WTC11 (cell line): Measurements from ENCODE around the gene NT5C1B. TPM values are rescaled to one million over a fixed set of nuclear protein-coding genes. Genes with fewer than 3 reads are reported as not detected.
A peak's percentile ranks its signal among the peaks of the same experiment; 100 is the strongest.

Experiments
- ATAC-seq: fragments of 200-7000 bp; cut with Tn5 transposase; 2 replicates; pipeline ENCODE4 v1.10.0; 2021; ENCODE audit warnings: mild to moderate bottlenecking, moderate library complexity
- CTCF ChIA-PET: fragments of 300-600 bp; sonication (Branson Sonifier 250); formaldehyde crosslinking; loops from one replicate; lab custom pipeline; 2021; ENCODE audit warnings: antibody characterized with exemption; lab: Charles Lee
- POLR2A ChIA-PET: fragments of 350-600 bp; sonication (Branson Sonifier 250); formaldehyde crosslinking; loops from one replicate; lab custom pipeline; 2021; ENCODE audit warnings: antibody characterized with exemption; lab: Charles Lee
- DNase-seq: peaks from one replicate; pipeline ENCODE4 v3.0.0; 2021; ENCODE audit warnings: low spot score
- H3K27ac Mint-ChIP-seq: 2 replicates; pipeline ENCODE4 v1.8.0; 2021; ENCODE audit warnings: mixed read lengths
- H3K27me3 Mint-ChIP-seq: 2 replicates; pipeline ENCODE4 v1.8.0; 2021; ENCODE audit warnings: low read depth, mild to moderate bottlenecking, moderate library complexity, mixed read lengths
- H3K36me3 Mint-ChIP-seq: 2 replicates; pipeline ENCODE4 v1.8.0; 2021; ENCODE audit warnings: mixed read lengths
- H3K4me1 Mint-ChIP-seq: 2 replicates; pipeline ENCODE4 v1.8.0; 2022; ENCODE audit warnings: mixed read lengths
- H3K4me3 Mint-ChIP-seq: 2 replicates; pipeline ENCODE4 v1.8.0; 2021; ENCODE audit warnings: mild to moderate bottlenecking, moderate library complexity, mixed read lengths
- H3K9me3 Mint-ChIP-seq: 2 replicates; pipeline ENCODE4 v1.8.0; 2021; ENCODE audit warnings: mixed read lengths
- CREM ChIP-seq: sonication (generic); formaldehyde crosslinking; IDR thresholded peaks from 2 replicates; pipeline ENCODE4 v1.8.1; 2022; ENCODE audit warnings: mild to moderate bottlenecking, missing genetic modification reagents, moderate library complexity
- EMX1 ChIP-seq: fragments of 250-450 bp; sonication (Bioruptor Pico); IDR thresholded peaks from 2 replicates; pipeline ENCODE4 v1.8.0; 2021; ENCODE audit warnings: mild to moderate bottlenecking
- GRHL2 ChIP-seq: fragments of 250-450 bp; sonication (Bioruptor Pico); IDR thresholded peaks from 2 replicates; pipeline ENCODE4 v1.8.0; 2022; ENCODE audit warnings: mild to moderate bottlenecking, moderate library complexity; ENCODE audit not compliant: insufficient replicate concordance, severe bottlenecking
- GTF2I ChIP-seq: fragments of 250-450 bp; sonication (Bioruptor Pico); conservative IDR thresholded peaks from 2 replicates; pipeline ENCODE4 v1.4.0; 2021; ENCODE audit warnings: mild to moderate bottlenecking
- SOX15 ChIP-seq: fragments of 250-450 bp; sonication (Bioruptor Pico); IDR thresholded peaks from 2 replicates; pipeline ENCODE4 v1.9.0; 2021; ENCODE audit warnings: mild to moderate bottlenecking
- ZBTB21 ChIP-seq: sonication (generic); formaldehyde crosslinking; IDR thresholded peaks from 2 replicates; pipeline ENCODE4 v1.8.1; 2023; ENCODE audit warnings: mild to moderate bottlenecking, missing genetic modification reagents, borderline replicate concordance
- ZNF121 ChIP-seq: sonication (generic); formaldehyde crosslinking; IDR thresholded peaks from 2 replicates; pipeline ENCODE4 v1.8.0; 2023; ENCODE audit warnings: missing genetic modification reagents
- ZNF219 ChIP-seq: sonication (generic); formaldehyde crosslinking; IDR thresholded peaks from 2 replicates; pipeline ENCODE4 v1.8.0; 2023; ENCODE audit warnings: missing genetic modification reagents, mild to moderate bottlenecking, borderline replicate concordance
- ZNF671 ChIP-seq: fragments of 250-450 bp; sonication (Bioruptor Pico); IDR thresholded peaks from 2 replicates; pipeline ENCODE4 v1.8.0; 2021; ENCODE audit warnings: mild to moderate bottlenecking
- total RNA-seq: library from RNA; stranded (reverse); gene quantifications from 3 replicates; pipeline ENCODE4 v1.2.3, GENCODE V29; 2021
- TF ChIP-seq, protein P1 (sequence below): sonication (generic); formaldehyde crosslinking; IDR thresholded peaks from 2 replicates; pipeline ENCODE4 v1.8.1; 2023; ENCODE audit warnings: mild to moderate bottlenecking, moderate library complexity, missing genetic modification reagents
- TF ChIP-seq, protein P2 (sequence below): sonication (generic); formaldehyde crosslinking; IDR thresholded peaks from 2 replicates; pipeline ENCODE4 v1.8.0; 2022; ENCODE audit warnings: mild to moderate bottlenecking, missing genetic modification reagents
- TF ChIP-seq, protein P3 (sequence below): sonication (generic); formaldehyde crosslinking; IDR thresholded peaks from 2 replicates; pipeline ENCODE4 v1.8.0; 2022; ENCODE audit warnings: mild to moderate bottlenecking, missing genetic modification reagents
- TF ChIP-seq, protein P4 (sequence below): fragments of 200-600 bp; IDR thresholded peaks from 2 replicates; pipeline ENCODE4 v1.8.0; 2022; ENCODE audit warnings: antibody characterized with exemption
- TF ChIP-seq, protein P5 (sequence below): fragments of 250-450 bp; sonication (Bioruptor Pico); IDR thresholded peaks from 2 replicates; pipeline ENCODE4 v1.9.0; 2021; ENCODE audit warnings: mild to moderate bottlenecking
- TF ChIP-seq, protein P6 (sequence below): sonication (generic); formaldehyde crosslinking; IDR thresholded peaks from 2 replicates; pipeline ENCODE4 v1.8.1; 2022; ENCODE audit warnings: low read depth, mild to moderate bottlenecking, moderate library complexity, missing genetic modification reagents, borderline replicate concordance
- TF ChIP-seq, protein P7 (sequence below): sonication (generic); formaldehyde crosslinking; IDR thresholded peaks from 2 replicates; pipeline ENCODE4 v1.8.1; 2023; ENCODE audit warnings: mild to moderate bottlenecking, missing genetic modification reagents
- TF ChIP-seq, protein P8 (sequence below): sonication (generic); formaldehyde crosslinking; IDR thresholded peaks from 2 replicates; pipeline ENCODE4 v1.8.1; 2022; ENCODE audit warnings: mild to moderate bottlenecking, missing genetic modification reagents, moderate library complexity, borderline replicate concordance
- TF ChIP-seq, protein P9 (sequence below): fragments of 250-450 bp; sonication (Bioruptor Pico); conservative IDR thresholded peaks from 2 replicates; pipeline ENCODE4 v1.9.0; 2021; ENCODE audit warnings: mild to moderate bottlenecking

Gene NT5C1B
- total RNA-seq, 1 experiment from 2014 or later: not detected

DNA sequence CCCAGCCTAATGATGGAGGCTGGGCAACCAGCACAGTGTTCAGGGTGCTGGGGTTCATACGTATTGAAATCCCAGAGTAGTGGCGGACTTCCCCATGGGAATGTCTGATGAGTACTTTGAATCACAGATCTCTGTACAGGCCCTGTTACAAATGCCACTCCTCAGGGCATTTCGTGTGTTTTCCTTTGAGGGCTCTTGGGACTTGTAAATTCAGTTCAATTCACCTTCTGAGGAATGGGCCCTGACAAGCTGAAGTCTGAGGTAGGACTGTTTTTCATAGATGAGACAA lies 28.6 kb downstream of the NT5C1B start:
- peaks cover 24% of the 10 kb centered on the region for H3K4me1 Mint-ChIP-seq
- no peaks in the 10 kb centered on the region for H3K9me3 Mint-ChIP-seq
- ChIA-PET POLR2A (interaction anchor here (0.7 to 1.5 kb wide), 5 partner anchors 9 to 800 kb away, joined by 3 to 5 read pairs (median 3); no protein-coding TSS in a partner anchor), CTCF (interaction anchor here (0.7 to 3.3 kb wide), 5 partner anchors 10 to 798 kb away, joined by 3 to 22 read pairs (median 3); partner anchors contain the start of gene OSR1)
- DNase-seq: no peak
- peaks cover under 1% of the 10 kb centered on the region; the same call in 1 of the 2 replicates for H3K36me3 Mint-ChIP-seq
- ATAC-seq: no peak
- TF ChIP-seq, protein P1, sequence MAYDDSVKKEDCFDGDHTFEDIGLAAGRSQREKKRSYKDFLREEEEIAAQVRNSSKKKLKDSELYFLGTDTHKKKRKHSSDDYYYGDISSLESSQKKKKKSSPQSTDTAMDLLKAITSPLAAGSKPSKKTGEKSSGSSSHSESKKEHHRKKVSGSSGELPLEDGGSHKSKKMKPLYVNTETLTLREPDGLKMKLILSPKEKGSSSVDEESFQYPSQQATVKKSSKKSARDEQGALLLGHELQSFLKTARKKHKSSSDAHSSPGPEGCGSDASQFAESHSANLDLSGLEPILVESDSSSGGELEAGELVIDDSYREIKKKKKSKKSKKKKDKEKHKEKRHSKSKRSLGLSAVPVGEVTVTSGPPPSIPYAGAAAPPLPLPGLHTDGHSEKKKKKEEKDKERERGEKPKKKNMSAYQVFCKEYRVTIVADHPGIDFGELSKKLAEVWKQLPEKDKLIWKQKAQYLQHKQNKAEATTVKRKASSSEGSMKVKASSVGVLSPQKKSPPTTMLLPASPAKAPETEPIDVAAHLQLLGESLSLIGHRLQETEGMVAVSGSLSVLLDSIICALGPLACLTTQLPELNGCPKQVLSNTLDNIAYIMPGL (CRISPR knock-in tag): no peak
- TF ChIP-seq, protein P2, sequence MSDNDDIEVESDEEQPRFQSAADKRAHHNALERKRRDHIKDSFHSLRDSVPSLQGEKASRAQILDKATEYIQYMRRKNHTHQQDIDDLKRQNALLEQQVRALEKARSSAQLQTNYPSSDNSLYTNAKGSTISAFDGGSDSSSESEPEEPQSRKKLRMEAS (CRISPR knock-in tag): 0 out of 2 replicates have a peak, but pooled peaks have one; percentile 6
- H3K4me3 Mint-ChIP-seq: peak overlapping the region; percentile 92
- peak overlapping the region; percentile 94 for H3K27ac Mint-ChIP-seq
- H3K27me3 Mint-ChIP-seq: no peaks in the 10 kb centered on the region; the same call in 1 of the 2 replicates

DNA sequence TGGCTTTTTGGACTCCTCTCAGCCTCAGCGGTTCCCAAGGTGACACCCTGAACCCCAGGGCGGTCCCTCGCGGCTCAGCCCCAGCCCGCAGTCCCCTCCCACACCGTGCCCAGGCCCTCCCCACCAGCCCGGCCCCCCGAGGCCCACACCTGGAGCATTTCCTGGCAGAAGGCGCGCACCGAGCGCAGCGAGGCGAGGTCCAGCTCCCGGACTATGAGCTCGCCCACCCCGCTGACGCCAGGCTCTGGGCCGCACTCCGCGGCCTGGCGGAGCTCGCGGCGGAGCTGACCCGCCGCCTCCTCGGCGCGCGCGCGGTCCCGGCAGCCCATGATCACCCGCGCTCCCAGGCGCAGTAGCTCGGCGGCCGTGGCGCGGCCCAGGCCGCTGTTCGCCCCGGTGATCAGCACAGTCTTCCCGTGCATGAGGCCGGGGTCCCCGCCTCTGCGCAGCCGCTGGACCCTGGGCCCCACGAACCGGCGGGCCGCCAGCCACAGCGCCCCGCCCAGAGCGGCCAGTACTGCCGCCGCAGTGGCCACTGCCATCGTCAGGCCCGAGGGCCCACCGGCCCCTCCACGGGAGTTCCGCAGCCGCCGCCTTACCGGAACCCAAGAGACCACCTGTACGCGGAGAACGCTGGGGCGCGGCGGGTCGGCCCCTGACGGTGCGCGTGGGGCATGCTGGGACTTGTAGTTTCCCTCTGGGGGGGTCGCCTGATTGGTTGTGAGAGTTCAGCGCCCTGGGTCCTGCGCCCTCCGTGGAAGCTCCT lies 29.2 kb downstream of the NT5C1B start, which contains the start of gene RDH14:
TSS of gene RDH14 (minus strand) at position 623 of the 766 bp plus-strand sequence. CDS start at position 542, 81 bp downstream.
- peak within 1 kb of the TSS; percentile 92 for H3K4me3 Mint-ChIP-seq
- TF ChIP-seq, protein P3, sequence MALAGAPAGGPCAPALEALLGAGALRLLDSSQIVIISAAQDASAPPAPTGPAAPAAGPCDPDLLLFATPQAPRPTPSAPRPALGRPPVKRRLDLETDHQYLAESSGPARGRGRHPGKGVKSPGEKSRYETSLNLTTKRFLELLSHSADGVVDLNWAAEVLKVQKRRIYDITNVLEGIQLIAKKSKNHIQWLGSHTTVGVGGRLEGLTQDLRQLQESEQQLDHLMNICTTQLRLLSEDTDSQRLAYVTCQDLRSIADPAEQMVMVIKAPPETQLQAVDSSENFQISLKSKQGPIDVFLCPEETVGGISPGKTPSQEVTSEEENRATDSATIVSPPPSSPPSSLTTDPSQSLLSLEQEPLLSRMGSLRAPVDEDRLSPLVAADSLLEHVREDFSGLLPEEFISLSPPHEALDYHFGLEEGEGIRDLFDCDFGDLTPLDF (CRISPR knock-in tag): peak; percentile 58; the same call in 1 of the 2 replicates
- TF ChIP-seq, protein P4, sequence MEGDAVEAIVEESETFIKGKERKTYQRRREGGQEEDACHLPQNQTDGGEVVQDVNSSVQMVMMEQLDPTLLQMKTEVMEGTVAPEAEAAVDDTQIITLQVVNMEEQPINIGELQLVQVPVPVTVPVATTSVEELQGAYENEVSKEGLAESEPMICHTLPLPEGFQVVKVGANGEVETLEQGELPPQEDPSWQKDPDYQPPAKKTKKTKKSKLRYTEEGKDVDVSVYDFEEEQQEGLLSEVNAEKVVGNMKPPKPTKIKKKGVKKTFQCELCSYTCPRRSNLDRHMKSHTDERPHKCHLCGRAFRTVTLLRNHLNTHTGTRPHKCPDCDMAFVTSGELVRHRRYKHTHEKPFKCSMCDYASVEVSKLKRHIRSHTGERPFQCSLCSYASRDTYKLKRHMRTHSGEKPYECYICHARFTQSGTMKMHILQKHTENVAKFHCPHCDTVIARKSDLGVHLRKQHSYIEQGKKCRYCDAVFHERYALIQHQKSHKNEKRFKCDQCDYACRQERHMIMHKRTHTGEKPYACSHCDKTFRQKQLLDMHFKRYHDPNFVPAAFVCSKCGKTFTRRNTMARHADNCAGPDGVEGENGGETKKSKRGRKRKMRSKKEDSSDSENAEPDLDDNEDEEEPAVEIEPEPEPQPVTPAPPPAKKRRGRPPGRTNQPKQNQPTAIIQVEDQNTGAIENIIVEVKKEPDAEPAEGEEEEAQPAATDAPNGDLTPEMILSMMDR: no peak
- TF ChIP-seq, protein P5, sequence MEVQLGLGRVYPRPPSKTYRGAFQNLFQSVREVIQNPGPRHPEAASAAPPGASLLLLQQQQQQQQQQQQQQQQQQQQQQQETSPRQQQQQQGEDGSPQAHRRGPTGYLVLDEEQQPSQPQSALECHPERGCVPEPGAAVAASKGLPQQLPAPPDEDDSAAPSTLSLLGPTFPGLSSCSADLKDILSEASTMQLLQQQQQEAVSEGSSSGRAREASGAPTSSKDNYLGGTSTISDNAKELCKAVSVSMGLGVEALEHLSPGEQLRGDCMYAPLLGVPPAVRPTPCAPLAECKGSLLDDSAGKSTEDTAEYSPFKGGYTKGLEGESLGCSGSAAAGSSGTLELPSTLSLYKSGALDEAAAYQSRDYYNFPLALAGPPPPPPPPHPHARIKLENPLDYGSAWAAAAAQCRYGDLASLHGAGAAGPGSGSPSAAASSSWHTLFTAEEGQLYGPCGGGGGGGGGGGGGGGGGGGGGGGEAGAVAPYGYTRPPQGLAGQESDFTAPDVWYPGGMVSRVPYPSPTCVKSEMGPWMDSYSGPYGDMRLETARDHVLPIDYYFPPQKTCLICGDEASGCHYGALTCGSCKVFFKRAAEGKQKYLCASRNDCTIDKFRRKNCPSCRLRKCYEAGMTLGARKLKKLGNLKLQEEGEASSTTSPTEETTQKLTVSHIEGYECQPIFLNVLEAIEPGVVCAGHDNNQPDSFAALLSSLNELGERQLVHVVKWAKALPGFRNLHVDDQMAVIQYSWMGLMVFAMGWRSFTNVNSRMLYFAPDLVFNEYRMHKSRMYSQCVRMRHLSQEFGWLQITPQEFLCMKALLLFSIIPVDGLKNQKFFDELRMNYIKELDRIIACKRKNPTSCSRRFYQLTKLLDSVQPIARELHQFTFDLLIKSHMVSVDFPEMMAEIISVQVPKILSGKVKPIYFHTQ: no peak
- TF ChIP-seq, protein P6, sequence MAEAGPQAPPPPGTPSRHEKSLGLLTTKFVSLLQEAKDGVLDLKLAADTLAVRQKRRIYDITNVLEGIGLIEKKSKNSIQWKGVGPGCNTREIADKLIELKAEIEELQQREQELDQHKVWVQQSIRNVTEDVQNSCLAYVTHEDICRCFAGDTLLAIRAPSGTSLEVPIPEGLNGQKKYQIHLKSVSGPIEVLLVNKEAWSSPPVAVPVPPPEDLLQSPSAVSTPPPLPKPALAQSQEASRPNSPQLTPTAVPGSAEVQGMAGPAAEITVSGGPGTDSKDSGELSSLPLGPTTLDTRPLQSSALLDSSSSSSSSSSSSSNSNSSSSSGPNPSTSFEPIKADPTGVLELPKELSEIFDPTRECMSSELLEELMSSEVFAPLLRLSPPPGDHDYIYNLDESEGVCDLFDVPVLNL (CRISPR knock-in tag): no peak
- TF ChIP-seq SOX15 (CRISPR knock-in tag): no peak
- no peak for TF ChIP-seq ZBTB21
- peak; percentile 59; the same call in 1 of the 2 replicates for TF ChIP-seq ZNF219 (CRISPR knock-in tag)
- TF ChIP-seq EMX1: no peak
- no peak for TF ChIP-seq GTF2I (CRISPR knock-in tag)
- no peak for TF ChIP-seq ZNF671
- no peak for TF ChIP-seq GRHL2
- TF ChIP-seq CREM (CRISPR knock-in tag): peak; percentile 85; the same call in 1 of the 2 replicates
- TF ChIP-seq, protein P7, sequence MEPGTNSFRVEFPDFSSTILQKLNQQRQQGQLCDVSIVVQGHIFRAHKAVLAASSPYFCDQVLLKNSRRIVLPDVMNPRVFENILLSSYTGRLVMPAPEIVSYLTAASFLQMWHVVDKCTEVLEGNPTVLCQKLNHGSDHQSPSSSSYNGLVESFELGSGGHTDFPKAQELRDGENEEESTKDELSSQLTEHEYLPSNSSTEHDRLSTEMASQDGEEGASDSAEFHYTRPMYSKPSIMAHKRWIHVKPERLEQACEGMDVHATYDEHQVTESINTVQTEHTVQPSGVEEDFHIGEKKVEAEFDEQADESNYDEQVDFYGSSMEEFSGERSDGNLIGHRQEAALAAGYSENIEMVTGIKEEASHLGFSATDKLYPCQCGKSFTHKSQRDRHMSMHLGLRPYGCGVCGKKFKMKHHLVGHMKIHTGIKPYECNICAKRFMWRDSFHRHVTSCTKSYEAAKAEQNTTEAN (CRISPR knock-in tag): peak; percentile 43; the same call in 1 of the 2 replicates
- TF ChIP-seq, protein P8, sequence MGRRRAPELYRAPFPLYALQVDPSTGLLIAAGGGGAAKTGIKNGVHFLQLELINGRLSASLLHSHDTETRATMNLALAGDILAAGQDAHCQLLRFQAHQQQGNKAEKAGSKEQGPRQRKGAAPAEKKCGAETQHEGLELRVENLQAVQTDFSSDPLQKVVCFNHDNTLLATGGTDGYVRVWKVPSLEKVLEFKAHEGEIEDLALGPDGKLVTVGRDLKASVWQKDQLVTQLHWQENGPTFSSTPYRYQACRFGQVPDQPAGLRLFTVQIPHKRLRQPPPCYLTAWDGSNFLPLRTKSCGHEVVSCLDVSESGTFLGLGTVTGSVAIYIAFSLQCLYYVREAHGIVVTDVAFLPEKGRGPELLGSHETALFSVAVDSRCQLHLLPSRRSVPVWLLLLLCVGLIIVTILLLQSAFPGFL (CRISPR knock-in tag): no peak
- TF ChIP-seq, protein P9, sequence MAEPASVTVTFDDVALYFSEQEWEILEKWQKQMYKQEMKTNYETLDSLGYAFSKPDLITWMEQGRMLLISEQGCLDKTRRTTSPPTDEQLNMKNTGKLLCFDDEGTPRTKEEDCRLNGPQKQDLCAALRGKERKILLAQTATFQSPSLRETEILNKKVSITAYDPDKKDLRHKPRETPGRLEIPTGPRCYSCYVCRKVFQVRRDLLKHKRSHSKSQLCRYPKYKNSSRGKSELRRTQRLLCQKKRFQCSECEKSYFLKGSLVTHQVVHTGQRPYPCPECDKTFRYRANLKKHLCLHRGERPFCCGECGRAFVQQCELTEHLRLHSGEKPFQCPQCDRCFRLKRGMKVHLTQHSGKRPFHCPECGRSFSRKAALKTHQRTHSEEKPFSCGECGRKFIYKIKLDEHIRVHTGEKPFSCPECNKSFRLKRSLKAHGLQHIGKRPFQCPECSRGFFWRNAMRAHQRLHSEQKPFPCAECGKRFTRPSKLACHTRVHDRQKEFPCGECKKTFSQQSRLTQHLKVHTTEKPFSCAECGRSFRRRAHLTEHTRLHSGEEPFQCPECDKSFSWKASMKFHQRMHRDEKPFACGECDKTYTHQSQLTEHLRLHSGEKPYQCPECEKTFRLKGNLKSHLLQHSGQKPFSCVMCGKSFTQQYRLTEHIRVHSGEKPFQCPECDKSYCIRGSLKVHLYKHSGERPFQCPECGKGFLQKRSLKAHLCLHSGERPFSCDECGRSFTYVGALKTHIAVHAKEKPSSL (CRISPR knock-in tag): no peak
- no peak for TF ChIP-seq ZNF121 (CRISPR knock-in tag)

More for the DNA sequence above, 29.2 kb downstream of the NT5C1B start, which contains the start of gene RDH14:
- Mint-ChIP-seq H3K9me3 (no peaks in the 10 kb centered on the region), H3K36me3 (peaks cover 6% of the 10 kb centered on the region), H3K27me3 (no peaks in the 10 kb centered on the region; the same call in 1 of the 2 replicates), H3K4me1 (peaks cover 24% of the 10 kb centered on the region), H3K27ac (peak within 1 kb of the TSS; percentile 94)
- ChIA-PET POLR2A (interaction anchor here (0.7 to 1.5 kb wide), 6 partner anchors 8 to 801 kb away, joined by 3 to 5 read pairs (median 3); no protein-coding TSS in a partner anchor), CTCF (interaction anchor here (0.7 to 3.3 kb wide), 5 partner anchors 10 to 798 kb away, joined by 3 to 22 read pairs (median 3); partner anchors contain the start of gene OSR1)
- ATAC-seq (peak; percentile 95), DNase-seq (peak; percentile 97)
